Thyroid gland (tissue), 4 donors: ENCODE results near the gene MAGI2.

Source experiments
- CTCF ChIP-seq, 6 experiments: fragments of 200-600 bp in 3 of 6; fragments of 450-650 bp in 3 of 6; sonication (generic) in 3 of 6; IDR thresholded peaks; one replicate each; pipeline ENCODE4 v1.5.1; 2016 to 2019; ENCODE audit warnings: antibody characterized with exemption in 6 of 6, mild to moderate bottlenecking in 2 of 6, inconsistent platforms in 1 of 6, moderate library complexity in 1 of 6
- POLR2A ChIP-seq, 2 donors: fragments of 450-650 bp; IDR thresholded peaks; one replicate each; pipeline ENCODE4 v1.6.1; 2017; ENCODE audit warnings: antibody characterized with exemption in 2 of 2, mild to moderate bottlenecking in 2 of 2, moderate library complexity in 1 of 2

GRCh38 chr7:79471283-79471682 is 17.8 kb upstream of the MAGI2 start:
- no peak for TF ChIP-seq CTCF (IDR thresholded peaks at IDR 0.05)
- no peak for TF ChIP-seq POLR2A (IDR thresholded peaks at IDR 0.05)
